ENCODE results near the gene RING1.
A peak's percentile ranks its signal among the peaks of the same experiment; 100 is the strongest.

RING1 gene

GRCh38 chr6:33193619-33194018 lies 14.7 kb upstream of the RING1 start:
- DNase-seq = no peak

- no peak for DNase-seq
Measured at GRCh38 chr6:33194431-33194979, 13.8 kb upstream of the RING1 start.

- no peak for DNase-seq
Measured at GRCh38 chr6:33195304-33196165, 12.8 kb upstream of the RING1 start.

- no peak for DNase-seq
Measured at GRCh38 chr6:33197431-33198048, 10.8 kb upstream of the RING1 start.

- DNase-seq = no peak
Measured at GRCh38 chr6:33198159-33198852, 10.0 kb upstream of the RING1 start.

GRCh38 chr6:33198853-33199436 lies 9.4 kb upstream of the RING1 start:
- no peak for DNase-seq

GRCh38 chr6:33199687-33200218 lies 8.5 kb upstream of the RING1 start:
- peak; percentile 70 for DNase-seq

- peak; percentile 99 for DNase-seq
Measured at GRCh38 chr6:33200219-33201146, 7.8 kb upstream of the RING1 start, which contains the start of the genes RXRB and SLC39A7. Gene RXRB (minus strand): TSS chr6:33200665. CDS start chr6:33200476, 189 bp downstream. Gene SLC39A7 (plus strand): TSS chr6:33200867. CDS start chr6:33201246, 379 bp downstream.

- no peak for DNase-seq
Measured at GRCh38 chr6:33201147-33201545, 7.2 kb upstream of the RING1 start.

GRCh38 chr6:33201935-33202334 lies 6.4 kb upstream of the RING1 start:
- DNase-seq = no peak

GRCh38 chr6:33202799-33203198 lies 5.5 kb upstream of the RING1 start:
- no peak for DNase-seq

GRCh38 chr6:33203443-33204164 lies 4.7 kb upstream of the RING1 start:
- no peak for DNase-seq

GRCh38 chr6:33204165-33204414 lies 4.2 kb upstream of the RING1 start:
- DNase-seq = no peak

- DNase-seq = peak; percentile 93
Measured at GRCh38 chr6:33204415-33205190, 3.7 kb upstream of the RING1 start, which contains the start of gene HSD17B8. Gene HSD17B8 (plus strand): TSS chr6:33204655. CDS start chr6:33204669, 14 bp downstream.

GRCh38 chr6:33205191-33206026 lies 2.9 kb upstream of the RING1 start:
- DNase-seq = no peak

GRCh38 chr6:33206027-33206863 lies 2.1 kb upstream of the RING1 start:
- DNase-seq = no peak

GRCh38 chr6:33206864-33207551 lies 1.3 kb upstream of the RING1 start:
- no peak for DNase-seq

Data from NCI-H1105 (cell line).